Adipocyte (in vitro differentiated cells): ENCODE data around the gene MICA.
"Not testable (repeated sequence)": the region's sequence is repeated elsewhere in the genome, so short reads cannot be mapped to it uniquely, and the experiment has no call there.

ENCODE experiments used
- DNase-seq: peaks from one replicate; pipeline ENCODE4 v3.0.0-alpha.2; 2015; ENCODE audit warnings: low read depth
- H3K27me3 ChIP-seq: replicated peaks from 2 replicates; pipeline ENCODE4 v1.7.0; 2013; ENCODE audit warnings: mild to moderate bottlenecking, low read length, moderate library complexity; ENCODE audit not compliant: control insufficient read depth, insufficient read depth
- H3K36me3 ChIP-seq: 2 replicates; pipeline ENCODE4 v1.7.0; 2013; ENCODE audit warnings: low read length, mild to moderate bottlenecking, moderate library complexity; ENCODE audit not compliant: control insufficient read depth, insufficient read depth, severe bottlenecking
- H3K4me1 ChIP-seq: 2 replicates; pipeline ENCODE4 v1.7.0; 2013; ENCODE audit warnings: mild to moderate bottlenecking, low read length, moderate library complexity; ENCODE audit not compliant: control insufficient read depth, insufficient read depth
- H3K4me3 ChIP-seq: 2 replicates; pipeline ENCODE4 v1.7.0; 2013; ENCODE audit warnings: mild to moderate bottlenecking, low read length, moderate library complexity
- H3K9ac ChIP-seq: 2 replicates; pipeline ENCODE4 v1.7.0; 2013; ENCODE audit warnings: mild to moderate bottlenecking, low read length, moderate library complexity
- H3K9me3 ChIP-seq: 2 replicates; pipeline ENCODE4 v1.7.0; 2013; ENCODE audit warnings: mild to moderate bottlenecking, low read length, moderate library complexity; ENCODE audit not compliant: control insufficient read depth

MICA gene

GRCh38 chr6:31363811-31364210 is 39.6 kb upstream of the MICA start:
- DNase-seq = no peak
- no peak overlapping the region for H3K9ac ChIP-seq
- H3K4me3 ChIP-seq = no peak overlapping the region
- peaks cover 26% of the 10 kb centered on the region for H3K27me3 ChIP-seq
- no peaks in the 10 kb centered on the region for H3K36me3 ChIP-seq
- no peaks in the 10 kb centered on the region for H3K4me1 ChIP-seq
- no peaks in the 10 kb centered on the region for H3K9me3 ChIP-seq

DNA sequence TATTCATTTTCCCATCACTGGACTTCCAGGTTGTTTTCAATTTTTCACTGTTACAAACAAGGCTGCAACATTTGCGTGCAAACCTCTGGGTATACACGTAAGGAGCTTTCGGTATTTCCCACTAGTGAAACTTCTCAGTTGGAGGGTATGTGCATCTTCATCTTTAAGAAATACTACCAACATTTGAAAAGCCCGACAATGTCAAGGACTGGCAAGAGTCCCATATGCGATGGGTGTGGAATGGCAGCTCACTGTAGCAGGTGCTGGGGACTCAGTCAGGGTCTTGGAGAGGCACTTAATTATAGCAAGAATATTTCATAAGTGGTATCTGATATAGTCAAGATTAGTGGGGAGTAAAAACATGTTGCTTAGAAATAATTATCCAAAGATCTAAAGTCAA is 37.5 kb upstream of the MICA start:
- no peak for DNase-seq
- Histone ChIP-seq H3K27me3 (peaks cover 34% of the 10 kb centered on the region), H3K36me3 (no peaks in the 10 kb centered on the region), H3K9me3 (no peaks in the 10 kb centered on the region), H3K4me3 (no peak overlapping the region), H3K9ac (no peak overlapping the region), H3K4me1 (no peaks in the 10 kb centered on the region)

DNA sequence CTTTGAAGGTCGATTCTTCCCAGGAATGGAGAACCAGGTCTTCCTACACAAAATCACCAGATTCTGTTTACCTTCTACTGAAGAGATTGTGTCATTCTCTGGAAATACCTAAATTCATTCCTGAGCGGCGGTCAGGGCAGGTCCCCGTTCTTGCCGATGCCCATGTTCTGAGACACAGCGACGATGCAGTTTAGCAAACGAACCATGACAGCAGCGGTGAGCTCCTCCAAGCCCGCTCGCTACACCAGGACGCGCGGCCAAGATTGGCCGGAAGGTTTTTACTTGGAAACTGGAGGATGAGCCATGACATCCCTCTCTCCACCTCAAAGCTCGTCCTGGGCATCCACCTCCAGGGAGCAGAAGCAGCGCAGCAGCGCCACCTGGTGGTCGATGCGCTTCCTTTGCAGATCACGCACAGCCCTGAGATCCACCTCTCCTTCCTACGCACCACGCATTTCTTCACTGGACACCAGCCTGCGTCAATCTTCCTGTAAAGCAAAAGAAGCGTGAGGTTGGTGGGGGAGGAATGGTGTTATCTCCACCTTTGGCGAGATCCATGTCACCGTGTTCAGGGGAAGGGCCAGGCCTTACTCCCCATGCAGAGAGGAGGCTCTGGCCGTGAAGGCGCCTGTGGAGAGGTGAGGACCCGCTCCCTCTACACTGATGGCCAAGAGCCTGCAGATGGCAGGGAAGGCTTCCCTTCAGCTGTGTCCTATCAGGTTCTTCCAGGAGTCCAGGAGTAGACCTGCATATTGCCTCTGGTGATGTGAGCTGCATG is 36.5 kb upstream of the MICA start:
- peak overlapping the region; percentile 20 for H3K4me3 ChIP-seq
- H3K27me3 ChIP-seq = peaks cover 34% of the 10 kb centered on the region
- DNase-seq = peak; percentile 96

GRCh38 chr6:31368461-31368860 is 34.9 kb upstream of the MICA start:
- H3K4me3 ChIP-seq = no peak overlapping the region
- DNase-seq = no peak
- no peak overlapping the region for H3K9ac ChIP-seq
- peaks cover 8% of the 10 kb centered on the region for H3K9me3 ChIP-seq
- H3K36me3 ChIP-seq = no peaks in the 10 kb centered on the region
- no peaks in the 10 kb centered on the region for H3K4me1 ChIP-seq
- peaks cover 30% of the 10 kb centered on the region for H3K27me3 ChIP-seq

More for the DNA sequence above, 36.5 kb upstream of the MICA start:
- Histone ChIP-seq H3K36me3 (no peaks in the 10 kb centered on the region), H3K9me3 (peaks cover 4% of the 10 kb centered on the region), H3K4me1 (no peaks in the 10 kb centered on the region), H3K9ac (no peak overlapping the region)

- not testable (repeated sequence) for H3K4me1 ChIP-seq, DNase-seq, H3K36me3 ChIP-seq, H3K9me3 ChIP-seq, H3K4me3 ChIP-seq, H3K9ac ChIP-seq
- peaks cover 49% of the 10 kb centered on the region for H3K27me3 ChIP-seq
These were observed 29.3 kb upstream of the MICA start for GRCh38 chr6:31374118-31374517.

GRCh38 chr6:31375699-31376098 is 27.7 kb upstream of the MICA start:
- DNase-seq = no peak

DNA sequence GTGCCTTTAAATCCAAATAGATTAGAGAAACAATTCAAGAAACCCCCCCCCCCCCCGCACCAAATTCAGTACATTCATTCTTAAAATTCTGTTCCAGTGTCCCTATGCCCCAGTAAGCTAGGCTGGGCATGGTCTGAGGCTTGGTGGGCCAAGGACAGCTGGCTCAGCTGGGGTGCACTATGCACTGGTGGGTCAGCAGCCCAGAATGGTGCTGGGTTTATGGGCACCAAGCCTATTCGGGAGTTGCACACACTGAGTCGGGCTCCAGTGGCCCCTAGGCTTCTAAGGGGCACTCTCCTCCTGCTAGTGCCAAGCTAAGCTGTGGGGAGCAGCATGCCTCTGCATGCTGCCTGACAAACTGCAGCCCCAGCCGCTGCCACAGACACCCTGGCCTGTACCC is 26.4 kb upstream of the MICA start:
- H3K4me3 ChIP-seq = no peak overlapping the region

More at GRCh38 chr6:31375699-31376098, 27.7 kb upstream of the MICA start:
- no peaks in the 10 kb centered on the region for H3K36me3 ChIP-seq
- peaks cover 3% of the 10 kb centered on the region for H3K4me1 ChIP-seq
- H3K27me3 ChIP-seq = peaks cover 44% of the 10 kb centered on the region
- no peak overlapping the region for H3K4me3 ChIP-seq
- H3K9ac ChIP-seq = no peak overlapping the region
- peaks cover 8% of the 10 kb centered on the region for H3K9me3 ChIP-seq

GRCh38 chr6:31378062-31378720 is 25.2 kb upstream of the MICA start:
- H3K9ac ChIP-seq = no peak overlapping the region
- H3K4me3 ChIP-seq = no peak overlapping the region
- H3K36me3 ChIP-seq = no peaks in the 10 kb centered on the region
- peaks cover 3% of the 10 kb centered on the region for H3K4me1 ChIP-seq
- no peaks in the 10 kb centered on the region for H3K9me3 ChIP-seq
- DNase-seq = no peak
- H3K27me3 ChIP-seq = peaks cover 44% of the 10 kb centered on the region

More for the DNA sequence above, 26.4 kb upstream of the MICA start:
- no peak for DNase-seq
- H3K27me3 ChIP-seq = peaks cover 44% of the 10 kb centered on the region
- no peak overlapping the region for H3K9ac ChIP-seq
- peaks cover 3% of the 10 kb centered on the region for H3K4me1 ChIP-seq
- peaks cover 3% of the 10 kb centered on the region for H3K9me3 ChIP-seq
- no peaks in the 10 kb centered on the region for H3K36me3 ChIP-seq

DNA sequence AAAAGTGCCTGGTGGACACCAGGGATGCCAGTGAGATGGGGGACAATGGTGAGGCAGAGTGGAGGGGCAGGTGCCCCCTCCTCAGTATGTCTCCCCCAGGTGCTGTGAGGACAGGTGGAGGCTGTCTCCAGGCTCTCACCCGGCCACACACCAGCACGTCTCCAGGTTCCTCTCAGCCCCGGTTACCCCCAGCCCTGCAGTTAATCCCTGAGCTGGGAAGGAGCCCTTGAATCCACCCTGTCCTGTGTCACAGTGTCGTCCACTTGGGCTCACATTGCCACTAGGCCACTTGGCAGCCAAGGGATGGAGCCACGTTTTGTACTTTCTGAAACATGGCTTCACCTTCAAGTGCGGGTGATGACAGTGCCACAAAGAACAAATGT is 24.7 kb upstream of the MICA start:
- Histone ChIP-seq H3K4me1 (peaks cover 3% of the 10 kb centered on the region), H3K9me3 (no peaks in the 10 kb centered on the region), H3K4me3 (no peak overlapping the region), H3K9ac (no peak overlapping the region), H3K36me3 (no peaks in the 10 kb centered on the region), H3K27me3 (peaks cover 44% of the 10 kb centered on the region)
- no peak for DNase-seq

GRCh38 chr6:31379850-31380249 is 23.5 kb upstream of the MICA start:
- no peak overlapping the region for H3K9ac ChIP-seq
- H3K4me3 ChIP-seq = no peak overlapping the region
- no peaks in the 10 kb centered on the region for H3K36me3 ChIP-seq
- H3K27me3 ChIP-seq = peaks cover 42% of the 10 kb centered on the region
- no peaks in the 10 kb centered on the region for H3K9me3 ChIP-seq
- peaks cover 3% of the 10 kb centered on the region for H3K4me1 ChIP-seq
- no peak for DNase-seq

DNA sequence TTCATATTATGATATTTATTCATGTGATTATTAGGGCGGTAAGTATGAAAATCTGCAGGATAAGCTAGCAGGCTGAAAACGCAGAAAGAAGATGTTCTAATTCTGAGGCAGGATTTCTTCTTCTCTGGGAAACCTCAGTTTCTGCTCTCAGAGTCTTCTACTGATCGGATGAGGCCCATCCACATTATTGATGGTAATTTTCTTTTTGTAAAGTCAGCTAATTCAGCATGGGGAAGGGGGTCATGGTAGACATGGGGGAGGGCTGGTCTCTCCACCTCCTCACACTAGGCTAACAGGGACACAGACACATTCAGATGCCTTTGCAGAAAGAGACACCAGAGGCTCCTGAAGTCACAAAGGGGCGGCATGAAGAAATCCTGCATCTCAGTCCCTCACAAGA is 21.7 kb upstream of the MICA start:
- no peaks in the 10 kb centered on the region for H3K36me3 ChIP-seq
- peaks cover 28% of the 10 kb centered on the region for H3K27me3 ChIP-seq
- peaks cover 3% of the 10 kb centered on the region for H3K4me1 ChIP-seq
- H3K4me3 ChIP-seq = no peak overlapping the region
- H3K9ac ChIP-seq = no peak overlapping the region
- no peak for DNase-seq
- H3K9me3 ChIP-seq = no peaks in the 10 kb centered on the region
